Right lobe of liver (tissue), 4 donors: ENCODE measurements around the gene PEAK3.

Experiments
- CTCF ChIP-seq, 4 donors: fragments of 200-600 bp in 3 of 4; fragments of 450-650 bp in 1 of 4; IDR thresholded peaks; one replicate each; pipeline versions ENCODE4 v1.5.1 to v1.8.0; 2016 to 2022; ENCODE audit warnings: antibody characterized with exemption in 4 of 4, mild to moderate bottlenecking in 2 of 4
- POLR2A ChIP-seq: fragments of 450-650 bp; IDR thresholded peaks from one replicate; pipeline ENCODE4 v1.6.1; 2017; ENCODE audit warnings: antibody characterized with exemption, mild to moderate bottlenecking
- donor health status: DM: no; HTN: no; CAD: no.
- donor health status: DM: no; HTN: no; CAD: no.
- donor health status: DM: no; HTN: yes; CAD: no.

GRCh38 chr19:2321565-2322283 is 39.7 kb upstream of the PEAK3 start:
- TF ChIP-seq CTCF (IDR thresholded peaks at IDR 0.05) (no peak), POLR2A (no peak)
